GM10847 (cell line): ENCODE measurements around the gene MIXL1.
A peak's percentile ranks its signal among the peaks of the same experiment; 100 is the strongest.

Experiments
- POLR2A ChIP-seq: IDR thresholded peaks from 2 replicates; pipeline ENCODE4 v1.6.1; 2011; ENCODE audit not compliant: insufficient read length; ENCODE audit errors: extremely low read depth

The MIXL1 gene

GRCh38 chr1:226223157-226223785 lies at the start of gene MIXL1:
MIXL1 (plus strand) TSS chr1:226223664; CDS start chr1:226223682, 18 bp downstream.
- no peak for TF ChIP-seq POLR2A

DNA sequence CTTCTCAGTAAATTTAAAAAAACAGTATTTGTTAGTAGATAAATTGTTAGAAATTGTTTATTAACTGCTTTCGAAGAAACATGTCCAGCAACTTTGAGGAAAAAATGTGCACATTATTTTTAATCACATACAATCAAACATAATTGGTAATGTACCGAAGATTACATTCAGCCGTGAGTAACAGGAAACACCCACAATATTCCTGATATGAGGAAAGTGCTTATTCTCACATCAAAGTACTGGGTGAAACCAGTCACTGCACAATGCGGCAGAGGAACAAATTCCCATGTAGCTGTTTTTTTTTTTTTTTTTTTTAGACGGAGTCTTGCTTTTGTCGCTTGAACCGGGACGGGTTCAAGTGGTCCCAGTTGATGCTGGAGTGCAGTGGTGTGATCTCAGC lies 46.6 kb upstream of the MIXL1 start:
- TF ChIP-seq POLR2A, result no peak

- TF ChIP-seq POLR2A, result no peak
These were observed 41.3 kb upstream of the MIXL1 start for GRCh38 chr1:226181996-226182714.

DNA sequence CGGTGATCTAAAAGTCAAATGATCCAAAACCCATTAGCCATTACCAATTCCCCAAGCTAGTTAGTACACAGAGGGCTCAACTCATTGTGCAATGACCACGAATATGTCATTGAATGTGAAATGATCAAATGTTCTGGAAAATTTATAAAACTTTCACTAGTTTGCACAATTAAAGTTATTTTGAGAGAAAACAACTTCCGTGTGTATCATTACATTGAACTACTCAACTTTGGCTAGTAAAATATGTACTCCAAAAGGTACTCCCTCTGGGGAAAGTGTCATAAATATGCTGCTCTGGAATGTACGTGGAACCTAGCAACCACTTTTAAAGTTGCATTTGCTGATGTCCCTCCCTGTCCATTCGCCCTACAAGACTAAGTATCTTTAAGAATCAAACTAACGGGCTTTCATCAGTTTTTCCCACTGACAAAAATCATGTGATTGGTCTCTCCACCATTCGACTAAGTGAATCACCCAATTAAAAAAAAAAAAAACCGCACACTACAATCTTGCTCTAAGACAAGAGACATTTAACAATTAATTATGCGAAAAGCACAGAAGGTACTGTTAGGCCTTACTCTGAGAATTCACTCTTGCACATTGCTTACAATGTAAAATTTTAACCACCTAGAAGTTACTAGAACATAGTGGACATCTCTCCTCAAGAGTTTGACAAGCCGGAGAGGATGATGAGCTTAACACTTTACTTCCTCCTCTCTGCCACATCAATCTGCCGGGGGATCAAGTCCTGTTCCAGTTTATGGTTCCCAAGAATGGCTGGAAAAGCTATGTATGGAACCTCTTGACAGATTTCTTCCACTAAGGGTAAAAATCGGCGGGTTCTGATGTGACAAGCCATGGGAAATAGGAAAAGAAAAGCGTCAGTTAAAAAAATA lies 38.1 kb upstream of the MIXL1 start:
- TF ChIP-seq POLR2A, result no peak

DNA sequence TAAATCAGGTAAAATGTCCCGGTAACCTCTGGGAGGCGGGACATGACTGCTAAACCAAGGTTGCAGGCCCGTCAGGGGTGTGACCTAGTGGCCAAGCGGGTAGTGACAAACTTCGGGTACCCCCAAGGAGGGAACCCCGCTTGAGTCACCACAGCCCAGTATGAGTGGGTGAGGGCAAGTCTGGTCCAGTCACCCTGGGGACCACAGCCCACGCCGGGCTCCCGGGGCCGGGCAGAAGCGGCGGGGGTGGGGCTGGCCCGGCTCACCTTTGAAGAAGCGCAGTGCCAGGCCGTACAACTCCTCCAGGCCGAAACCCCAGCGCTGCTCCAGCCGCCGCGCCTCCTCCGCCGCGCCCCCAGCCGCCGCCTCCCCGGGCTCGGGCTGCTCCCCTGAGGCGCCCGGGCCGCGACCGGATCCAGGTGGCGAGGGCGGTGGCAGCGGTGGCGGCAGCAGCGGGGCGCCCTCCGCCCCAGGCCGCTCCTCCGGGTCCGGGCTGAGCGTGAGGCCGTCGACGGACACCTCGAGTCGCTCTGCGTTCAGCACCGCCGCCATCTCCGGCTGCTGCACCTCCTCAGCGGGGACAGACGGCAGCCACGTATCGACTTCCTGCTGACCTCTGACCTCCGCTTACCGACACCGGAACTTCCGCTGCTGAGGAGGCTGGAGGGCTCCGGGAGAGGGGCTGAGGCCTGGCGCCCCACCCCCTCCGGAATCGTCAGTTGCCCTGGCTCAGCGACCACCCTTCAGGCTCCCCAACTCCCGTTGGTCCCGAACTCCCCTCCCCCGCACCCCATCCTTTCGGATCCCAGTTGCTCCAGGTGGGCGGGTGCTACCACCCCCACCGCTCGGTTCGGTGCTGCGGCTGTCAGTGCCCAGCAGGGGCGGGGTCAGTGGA lies 37.1 kb upstream of the MIXL1 start, which contains the start of gene ACBD3:
Gene ACBD3 (minus strand): TSS at position 618 of the 895 bp plus-strand sequence. CDS start 66 bp downstream, at position 552.
- TF ChIP-seq POLR2A, result peak; percentile 95

DNA sequence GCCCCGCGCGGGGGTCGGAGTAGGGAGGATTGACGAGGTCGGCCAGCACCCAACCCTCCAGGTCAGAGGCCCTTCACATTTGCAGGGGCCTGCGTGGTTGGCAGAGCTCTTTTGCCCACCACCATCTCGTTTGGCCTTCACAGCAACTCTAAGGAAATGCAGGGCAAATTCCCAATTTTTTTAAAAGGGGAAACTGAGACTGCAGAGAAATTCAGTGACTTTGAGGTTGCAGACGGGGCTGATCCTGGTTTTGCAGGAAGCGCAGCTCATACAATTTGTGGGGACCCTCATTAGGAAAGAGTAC lies 36.5 kb upstream of the MIXL1 start:
- no peak for TF ChIP-seq POLR2A

- no peak for TF ChIP-seq POLR2A
These were observed 36.1 kb upstream of the MIXL1 start for GRCh38 chr1:226187380-226187779.

DNA sequence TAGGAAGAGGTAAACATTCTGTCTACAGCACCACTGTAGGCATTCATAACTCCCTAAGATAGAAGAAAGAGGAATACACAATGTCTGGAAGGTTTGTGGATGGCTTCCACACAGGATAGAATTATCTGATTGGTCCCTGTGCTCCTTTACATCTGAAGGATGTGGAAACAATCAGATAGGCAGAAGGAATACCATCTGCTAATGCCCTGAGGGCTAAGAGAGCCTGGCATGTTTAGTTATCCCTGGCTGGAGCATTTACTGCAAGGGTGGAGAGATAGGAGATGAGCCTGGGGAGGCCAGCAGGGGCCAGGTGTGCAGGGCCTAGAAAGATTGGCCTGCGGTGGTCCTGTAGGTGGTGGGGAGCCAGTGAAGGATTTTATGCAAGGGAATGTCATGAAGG lies 28.3 kb upstream of the MIXL1 start:
- no peak for TF ChIP-seq POLR2A

GRCh38 chr1:226199971-226200370 lies 23.5 kb upstream of the MIXL1 start:
- TF ChIP-seq POLR2A, result no peak

DNA sequence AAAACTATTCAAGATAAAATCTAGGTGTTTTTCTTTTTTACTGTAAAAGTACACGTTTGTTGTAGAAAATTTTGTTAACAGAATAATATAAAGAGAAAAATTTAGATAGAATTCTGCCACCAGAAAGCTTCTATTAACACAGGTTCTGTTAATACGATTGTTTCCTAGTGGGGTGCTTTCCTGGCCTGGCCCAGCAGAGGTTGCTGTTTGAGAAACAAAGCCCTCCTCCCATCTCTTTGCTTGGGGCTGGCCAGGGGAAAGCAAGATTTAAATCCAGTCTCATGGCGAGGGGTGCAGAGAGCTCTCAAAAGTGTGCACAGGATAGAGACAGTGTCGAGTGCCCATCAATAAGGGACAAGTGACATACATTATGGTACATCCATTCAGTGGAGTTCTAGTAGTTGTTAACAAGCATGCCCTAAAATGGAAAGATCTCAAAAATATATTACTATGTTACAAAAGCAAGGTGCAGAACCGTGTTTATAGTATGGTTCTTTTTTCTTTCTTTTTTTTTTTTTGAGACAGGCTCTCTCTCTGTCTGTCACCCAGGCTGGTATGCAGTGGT lies 22.4 kb upstream of the MIXL1 start:
- TF ChIP-seq POLR2A, result no peak

- no peak for TF ChIP-seq POLR2A
These were observed 21.2 kb upstream of the MIXL1 start for GRCh38 chr1:226202246-226202645.

GRCh38 chr1:226203240-226203639 lies 20.2 kb upstream of the MIXL1 start:
- no peak for TF ChIP-seq POLR2A

DNA sequence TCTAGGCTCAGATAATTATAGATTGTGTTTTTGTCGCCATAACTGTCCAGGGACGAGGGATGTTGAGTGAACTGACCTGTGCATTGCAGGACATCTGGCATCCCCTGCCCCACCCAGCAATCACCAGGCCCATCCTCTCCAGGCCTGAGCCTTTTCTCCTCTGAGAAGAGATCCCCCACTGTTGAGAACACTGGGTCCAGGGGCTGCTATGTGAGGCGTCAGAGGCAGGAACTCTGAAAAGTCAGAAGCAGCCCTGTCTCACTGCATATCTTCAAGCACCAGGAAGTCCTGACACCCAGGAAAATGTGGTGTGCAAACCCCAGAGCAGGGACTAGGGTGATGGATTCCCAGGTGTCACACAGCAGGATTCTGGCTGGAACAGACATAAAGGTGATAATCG lies 19.8 kb upstream of the MIXL1 start:
- TF ChIP-seq POLR2A, result no peak

- no peak for TF ChIP-seq POLR2A
These were observed 19.3 kb upstream of the MIXL1 start for GRCh38 chr1:226204198-226204597.

DNA sequence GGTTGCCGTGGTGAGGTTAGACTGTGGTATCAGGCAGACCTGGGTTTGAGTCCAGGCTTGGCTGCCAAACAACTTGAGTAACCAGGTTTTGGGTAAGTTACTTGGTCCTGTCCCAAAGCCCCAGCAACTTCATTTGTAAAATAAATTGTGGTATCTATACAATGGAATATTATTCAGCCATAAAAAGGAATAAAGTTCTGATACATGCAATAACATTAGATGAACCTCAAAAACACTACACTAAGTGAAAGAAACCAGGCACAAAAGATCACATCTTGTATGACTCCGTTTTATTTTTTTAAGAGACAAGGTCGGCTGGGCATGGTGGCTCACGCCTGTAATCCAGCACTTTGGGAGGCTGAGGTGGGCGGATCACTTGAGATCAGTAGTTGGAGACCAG lies 16.4 kb upstream of the MIXL1 start:
- TF ChIP-seq POLR2A, result no peak
